Raji (cell line): ENCODE data around the gene FGR.

Experiments used
- POLR2A ChIP-seq: IDR thresholded peaks from 2 replicates; pipeline ENCODE4 v1.6.1; 2011; ENCODE audit warnings: low read depth, low read length, control low read depth; ENCODE audit not compliant: insufficient read depth

Gene FGR

GRCh38 chr1:27630859-27631491 is 4.0 kb downstream of the FGR start:
- TF ChIP-seq POLR2A, result no peak

GRCh38 chr1:27628712-27629111 is 6.3 kb downstream of the FGR start:
- no peak for TF ChIP-seq POLR2A

GRCh38 chr1:27627061-27627460 is 7.9 kb downstream of the FGR start:
- no peak for TF ChIP-seq POLR2A

- TF ChIP-seq POLR2A, result no peak
Observed at GRCh38 chr1:27626031-27626935, 8.7 kb downstream of the FGR start.

- no peak for TF ChIP-seq POLR2A
Observed at GRCh38 chr1:27624467-27625178, 10.4 kb downstream of the FGR start.

GRCh38 chr1:27623327-27624212 is 11.4 kb downstream of the FGR start:
- TF ChIP-seq POLR2A, result no peak

GRCh38 chr1:27622828-27623227 is 12.2 kb downstream of the FGR start:
- no peak for TF ChIP-seq POLR2A

- no peak for TF ChIP-seq POLR2A
Observed at GRCh38 chr1:27621051-27621920, 13.7 kb downstream of the FGR start.

GRCh38 chr1:27618341-27619082 is 16.5 kb downstream of the FGR start:
- no peak for TF ChIP-seq POLR2A

GRCh38 chr1:27617420-27617819 is 17.6 kb downstream of the FGR start:
- no peak for TF ChIP-seq POLR2A

- TF ChIP-seq POLR2A, result 0 out of 2 replicates have a peak, but pooled peaks have one; percentile 5
Observed at GRCh38 chr1:27616441-27616840, 18.5 kb downstream of the FGR start.

GRCh38 chr1:27615346-27616192 is 19.4 kb downstream of the FGR start:
- no peak for TF ChIP-seq POLR2A

GRCh38 chr1:27614625-27615344 is 20.2 kb downstream of the FGR start:
- TF ChIP-seq POLR2A, result no peak
